Activated T-cell treated with anti-CD3 and anti-CD28 coated beads, Interleukin-2, amount 50 U/mL, for 4 hours (primary cell): ENCODE results near the gene ADAMTS18. TPM values are rescaled to one million over a fixed set of nuclear protein-coding genes. Genes with fewer than 3 reads are reported as not detected.
A peak's percentile ranks its signal among the peaks of the same experiment; 100 is the strongest.

Experiments used
- ATAC-seq, 2 donors: fragments of 200-7000 bp; cut with Tn5 transposase; one replicate each; pipeline ENCODE4 v1.10.0; 2021
- DNase-seq: peaks from one replicate; pipeline ENCODE4 v3.0.0-alpha.2; 2020
- H3K27me3 Mint-ChIP-seq: one replicate; pipeline ENCODE4 v1.8.0; 2021; ENCODE audit warnings: low read depth, mixed read lengths
- H3K36me3 Mint-ChIP-seq: one replicate; pipeline ENCODE4 v1.8.0; 2022; ENCODE audit warnings: mixed read lengths; ENCODE audit not compliant: insufficient read depth
- H3K4me1 Mint-ChIP-seq: one replicate; pipeline ENCODE4 v1.8.0; 2021; ENCODE audit warnings: low read depth, mixed read lengths
- H3K4me3 Mint-ChIP-seq: one replicate; pipeline ENCODE4 v1.8.0; 2021; ENCODE audit warnings: mild to moderate bottlenecking, moderate library complexity, mixed read lengths
- H3K9me3 Mint-ChIP-seq: one replicate; pipeline ENCODE4 v1.8.0; 2021; ENCODE audit warnings: mixed read lengths
- total RNA-seq, 3 donors: library from RNA; stranded (reverse); gene quantifications; one replicate each; pipeline ENCODE4 v1.2.1, GENCODE V29; 2021

Gene ADAMTS18
- total RNA-seq, 3 donors from 2014 or later: not detected

GRCh38 chr16:77387815-77388209 lies 47.0 kb downstream of the ADAMTS18 start:
- Mint-ChIP-seq H3K4me1 (no peaks in the 10 kb centered on the region), H3K4me3 (no peak overlapping the region), H3K36me3 (no peaks in the 10 kb centered on the region), H3K27me3 (peaks cover 8% of the 10 kb centered on the region), H3K9me3 (no peaks in the 10 kb centered on the region)
- ATAC-seq (no peak), DNase-seq (no peak)

- Mint-ChIP-seq H3K9me3 (no peaks in the 10 kb centered on the region), H3K4me3 (no peak overlapping the region), H3K27me3 (peaks cover 3% of the 10 kb centered on the region), H3K36me3 (no peaks in the 10 kb centered on the region), H3K4me1 (no peaks in the 10 kb centered on the region)
- DNase-seq (no peak), ATAC-seq (no peak)
These were observed 47.7 kb downstream of the ADAMTS18 start for GRCh38 chr16:77386831-77387814.

- no peaks in the 10 kb centered on the region for H3K36me3 Mint-ChIP-seq
- no peaks in the 10 kb centered on the region for H3K9me3 Mint-ChIP-seq
- no peak for ATAC-seq
- DNase-seq: no peak
- peaks cover 3% of the 10 kb centered on the region for H3K27me3 Mint-ChIP-seq
- no peaks in the 10 kb centered on the region for H3K4me1 Mint-ChIP-seq
- no peak overlapping the region for H3K4me3 Mint-ChIP-seq
These were observed 49.4 kb downstream of the ADAMTS18 start for GRCh38 chr16:77385481-77385880.

GRCh38 chr16:77383606-77384187 lies 51.1 kb downstream of the ADAMTS18 start:
- no peaks in the 10 kb centered on the region for H3K36me3 Mint-ChIP-seq
- no peak for ATAC-seq

GRCh38 chr16:77376358-77376757 lies 58.5 kb downstream of the ADAMTS18 start:
- no peak overlapping the region for H3K4me3 Mint-ChIP-seq
- DNase-seq: no peak
- H3K27me3 Mint-ChIP-seq: peaks cover 4% of the 10 kb centered on the region
- peaks cover 3% of the 10 kb centered on the region for H3K9me3 Mint-ChIP-seq
- H3K4me1 Mint-ChIP-seq: no peaks in the 10 kb centered on the region
- no peaks in the 10 kb centered on the region for H3K36me3 Mint-ChIP-seq
- ATAC-seq: no peak

More at GRCh38 chr16:77383606-77384187, 51.1 kb downstream of the ADAMTS18 start:
- Mint-ChIP-seq H3K27me3 (no peaks in the 10 kb centered on the region), H3K9me3 (no peaks in the 10 kb centered on the region), H3K4me3 (no peak overlapping the region), H3K4me1 (no peaks in the 10 kb centered on the region)
- DNase-seq: no peak

GRCh38 chr16:77375396-77375795 lies 59.4 kb downstream of the ADAMTS18 start:
- no peaks in the 10 kb centered on the region for H3K36me3 Mint-ChIP-seq
- DNase-seq (no peak), ATAC-seq (no peak)
- peaks cover 4% of the 10 kb centered on the region for H3K27me3 Mint-ChIP-seq
- H3K9me3 Mint-ChIP-seq: peaks cover 6% of the 10 kb centered on the region
- no peak overlapping the region for H3K4me3 Mint-ChIP-seq
- no peaks in the 10 kb centered on the region for H3K4me1 Mint-ChIP-seq

GRCh38 chr16:77374384-77374783 lies 60.5 kb downstream of the ADAMTS18 start:
- Mint-ChIP-seq H3K9me3 (peaks cover 6% of the 10 kb centered on the region), H3K36me3 (no peaks in the 10 kb centered on the region), H3K4me3 (no peak overlapping the region), H3K4me1 (no peaks in the 10 kb centered on the region), H3K27me3 (peaks cover 6% of the 10 kb centered on the region)
- no peak for DNase-seq
- ATAC-seq: no peak

GRCh38 chr16:77373726-77374125 lies 61.1 kb downstream of the ADAMTS18 start:
- H3K4me1 Mint-ChIP-seq: no peaks in the 10 kb centered on the region
- H3K9me3 Mint-ChIP-seq: peaks cover 6% of the 10 kb centered on the region
- H3K36me3 Mint-ChIP-seq: no peaks in the 10 kb centered on the region
- ATAC-seq (no peak), DNase-seq (no peak)
- peaks cover 6% of the 10 kb centered on the region for H3K27me3 Mint-ChIP-seq
- no peak overlapping the region for H3K4me3 Mint-ChIP-seq

- no peaks in the 10 kb centered on the region for H3K36me3 Mint-ChIP-seq
- H3K4me3 Mint-ChIP-seq: no peak overlapping the region
- peaks cover 2% of the 10 kb centered on the region for H3K27me3 Mint-ChIP-seq
- no peaks in the 10 kb centered on the region for H3K4me1 Mint-ChIP-seq
- no peak for ATAC-seq
- no peaks in the 10 kb centered on the region for H3K9me3 Mint-ChIP-seq
- DNase-seq: no peak
These were observed 70.1 kb downstream of the ADAMTS18 start for GRCh38 chr16:77364770-77365169.

GRCh38 chr16:77359065-77359502 lies 75.8 kb downstream of the ADAMTS18 start:
- H3K4me3 Mint-ChIP-seq: no peak overlapping the region
- H3K27me3 Mint-ChIP-seq: peaks cover 7% of the 10 kb centered on the region

GRCh38 chr16:77353587-77354263 lies 81.1 kb downstream of the ADAMTS18 start:
- no peaks in the 10 kb centered on the region for H3K4me1 Mint-ChIP-seq
- no peak for DNase-seq
- H3K9me3 Mint-ChIP-seq: no peaks in the 10 kb centered on the region
- peaks cover 7% of the 10 kb centered on the region for H3K27me3 Mint-ChIP-seq
- no peak overlapping the region for H3K4me3 Mint-ChIP-seq
- ATAC-seq: no peak
- no peaks in the 10 kb centered on the region for H3K36me3 Mint-ChIP-seq

More at GRCh38 chr16:77359065-77359502, 75.8 kb downstream of the ADAMTS18 start:
- H3K9me3 Mint-ChIP-seq: no peaks in the 10 kb centered on the region
- DNase-seq (no peak), ATAC-seq (no peak)
- no peaks in the 10 kb centered on the region for H3K4me1 Mint-ChIP-seq
- H3K36me3 Mint-ChIP-seq: no peaks in the 10 kb centered on the region

- no peaks in the 10 kb centered on the region for H3K9me3 Mint-ChIP-seq
- no peak overlapping the region for H3K4me3 Mint-ChIP-seq
- H3K4me1 Mint-ChIP-seq: no peaks in the 10 kb centered on the region
- ATAC-seq (peak in 1 of 2 donors; percentile 35), DNase-seq (no peak)
- H3K27me3 Mint-ChIP-seq: peaks cover 3% of the 10 kb centered on the region
- no peaks in the 10 kb centered on the region for H3K36me3 Mint-ChIP-seq
These were observed 90.5 kb downstream of the ADAMTS18 start for GRCh38 chr16:77344341-77344740.

- Mint-ChIP-seq H3K27me3 (no peaks in the 10 kb centered on the region), H3K9me3 (no peaks in the 10 kb centered on the region), H3K4me3 (no peak overlapping the region), H3K36me3 (no peaks in the 10 kb centered on the region), H3K4me1 (no peaks in the 10 kb centered on the region)
- no peak for DNase-seq
- no peak for ATAC-seq
These were observed 98.2 kb downstream of the ADAMTS18 start for GRCh38 chr16:77336637-77337036.

GRCh38 chr16:77335652-77336234 lies 99.1 kb downstream of the ADAMTS18 start:
- no peaks in the 10 kb centered on the region for H3K27me3 Mint-ChIP-seq
- H3K4me1 Mint-ChIP-seq: no peaks in the 10 kb centered on the region
- no peak for DNase-seq
- no peak overlapping the region for H3K4me3 Mint-ChIP-seq
- no peaks in the 10 kb centered on the region for H3K36me3 Mint-ChIP-seq
- ATAC-seq: no peak
- no peaks in the 10 kb centered on the region for H3K9me3 Mint-ChIP-seq
